ENCODE results near the gene ECHDC3. TPM values are rescaled to one million over a fixed set of nuclear protein-coding genes. Genes with fewer than 3 reads are reported as not detected.

The ECHDC3 gene
- total RNA-seq, 3 donors from 2014 or later (not counting 1 experiment from before 2014, with no cell fraction given): 0.38 to 4.8 TPM; not detected in 1

DNA sequence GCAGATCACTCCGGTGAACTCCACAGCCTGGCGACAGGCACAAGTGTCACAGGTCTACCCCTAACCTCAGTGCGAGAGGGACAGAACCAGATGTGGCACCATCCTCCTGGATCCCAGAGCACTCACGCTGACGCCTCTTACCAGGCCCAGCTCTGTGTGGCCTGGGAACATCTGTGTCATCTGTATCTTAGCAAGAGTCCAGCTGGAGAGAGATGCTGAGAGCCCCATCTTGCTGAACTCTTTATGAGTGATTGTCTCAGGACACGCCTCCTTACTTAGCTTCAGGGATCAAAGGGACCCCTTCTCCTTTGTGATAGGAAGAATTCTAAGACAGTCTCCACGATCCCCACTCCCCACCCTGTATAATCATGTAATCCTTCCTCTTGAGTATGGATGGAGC is 71.0 kb downstream of the ECHDC3 start:
- no peaks in the 10 kb centered on the region for H3K36me3 Mint-ChIP-seq
- DNase-seq (no peak), ATAC-seq (no peak)
- TF ChIP-seq, protein P1, sequence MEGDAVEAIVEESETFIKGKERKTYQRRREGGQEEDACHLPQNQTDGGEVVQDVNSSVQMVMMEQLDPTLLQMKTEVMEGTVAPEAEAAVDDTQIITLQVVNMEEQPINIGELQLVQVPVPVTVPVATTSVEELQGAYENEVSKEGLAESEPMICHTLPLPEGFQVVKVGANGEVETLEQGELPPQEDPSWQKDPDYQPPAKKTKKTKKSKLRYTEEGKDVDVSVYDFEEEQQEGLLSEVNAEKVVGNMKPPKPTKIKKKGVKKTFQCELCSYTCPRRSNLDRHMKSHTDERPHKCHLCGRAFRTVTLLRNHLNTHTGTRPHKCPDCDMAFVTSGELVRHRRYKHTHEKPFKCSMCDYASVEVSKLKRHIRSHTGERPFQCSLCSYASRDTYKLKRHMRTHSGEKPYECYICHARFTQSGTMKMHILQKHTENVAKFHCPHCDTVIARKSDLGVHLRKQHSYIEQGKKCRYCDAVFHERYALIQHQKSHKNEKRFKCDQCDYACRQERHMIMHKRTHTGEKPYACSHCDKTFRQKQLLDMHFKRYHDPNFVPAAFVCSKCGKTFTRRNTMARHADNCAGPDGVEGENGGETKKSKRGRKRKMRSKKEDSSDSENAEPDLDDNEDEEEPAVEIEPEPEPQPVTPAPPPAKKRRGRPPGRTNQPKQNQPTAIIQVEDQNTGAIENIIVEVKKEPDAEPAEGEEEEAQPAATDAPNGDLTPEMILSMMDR (IDR thresholded peaks at IDR 0.05): no peak
- Histone ChIP-seq H3K36me3 (ENCODE audit: control insufficient read depth, insufficient read depth, low read length) (no peaks in the 10 kb centered on the region), H3K27me3 (ENCODE audit: control insufficient read depth, insufficient read depth, low read length) (no peaks in the 10 kb centered on the region), H3K4me1 (ENCODE audit: control insufficient read depth, insufficient read depth, low read length) (no peaks in the 10 kb centered on the region), H3K4me3 (ENCODE audit: low read length) (no peak overlapping the region), H3K27ac (ENCODE audit: low read length) (no peak overlapping the region), H3K9me3 (ENCODE audit: control insufficient read depth, insufficient read depth, low read length) (no peaks in the 10 kb centered on the region)
- H3K27me3 Mint-ChIP-seq (ENCODE audit: low read depth in 2 of 2): peaks cover 4 to 8% of the 10 kb centered on the region in 2 donors
- no peaks in the 10 kb centered on the region for H3K4me1 Mint-ChIP-seq
- no peak overlapping the region for H3K27ac Mint-ChIP-seq
- intact Hi-C loops (cut with micrococcal nuclease): no loop called here
- no peaks in the 10 kb centered on the region for H3K9me3 Mint-ChIP-seq
- no peak overlapping the region for H3K4me3 Mint-ChIP-seq
- 92% methylated on average over 6 of the region's 7 CpGs for WGBS (ENCODE audit: insufficient coverage)

Other genes with a start within 250 kb of the ECHDC3 start
- gene USP6NL, start 130.7 kb upstream of the ECHDC3 start, total RNA-seq: 1 to 10 TPM; 2.3 to 3.7 (median 2.5) TPM
- 1 to 10 TPM in 2 of 3 donors, under 1 TPM in 1; 0.70 to 1.9 (median 1.1) TPM for gene PROSER2, start 81.0 kb downstream of the ECHDC3 start, total RNA-seq

Measured in natural killer cell (primary cell).